GM18867 (cell line): ENCODE results near the gene PTPRN2.
"Not testable (repeated sequence)": the region's sequence is repeated elsewhere in the genome, so short reads cannot be mapped to it uniquely, and the experiment has no call there.

ENCODE experiments used
- ATAC-seq: cut with Tn5 transposase; IDR thresholded peaks from one replicate; pipeline ENCODE4 v1.9.1; 2021; ENCODE audit warnings: mild to moderate bottlenecking, moderate library complexity; ENCODE audit not compliant: unreplicated experiment

PTPRN2 gene

DNA sequence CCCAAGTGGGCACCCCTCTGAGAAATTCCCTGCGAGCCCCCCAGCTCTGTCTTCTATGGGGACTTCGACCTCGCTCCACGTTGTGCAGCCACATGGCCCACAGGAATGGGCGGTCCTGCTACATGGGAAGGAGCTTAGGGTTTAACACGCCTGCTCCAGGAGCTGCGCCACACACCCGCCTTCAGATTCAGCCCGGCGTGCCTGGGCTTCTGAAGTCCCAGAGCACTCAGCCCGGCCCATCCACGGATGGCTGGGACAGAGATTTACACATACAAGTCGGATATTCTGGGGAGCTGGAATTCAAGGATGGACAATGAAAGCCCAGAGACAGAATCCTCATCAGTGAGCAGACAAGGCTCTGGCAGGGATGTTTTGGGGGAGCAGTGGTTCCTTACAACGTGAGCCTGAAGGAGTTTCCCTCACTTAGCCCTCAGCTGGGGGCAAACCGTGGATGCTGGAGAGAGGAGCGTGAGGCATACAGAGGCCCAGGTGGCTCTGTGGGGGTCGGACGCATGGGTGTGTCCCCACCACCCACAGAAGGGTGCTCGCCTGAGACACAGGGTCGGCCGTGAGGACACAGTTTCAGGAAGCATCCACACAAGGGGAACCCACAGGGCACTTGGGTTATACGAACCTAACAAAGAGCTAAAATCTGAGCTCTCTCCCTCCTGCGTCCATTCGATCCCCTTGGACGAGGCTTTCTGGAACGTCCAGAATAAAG, 877.9 kb downstream of the PTPRN2 start:
- no peak for ATAC-seq

DNA sequence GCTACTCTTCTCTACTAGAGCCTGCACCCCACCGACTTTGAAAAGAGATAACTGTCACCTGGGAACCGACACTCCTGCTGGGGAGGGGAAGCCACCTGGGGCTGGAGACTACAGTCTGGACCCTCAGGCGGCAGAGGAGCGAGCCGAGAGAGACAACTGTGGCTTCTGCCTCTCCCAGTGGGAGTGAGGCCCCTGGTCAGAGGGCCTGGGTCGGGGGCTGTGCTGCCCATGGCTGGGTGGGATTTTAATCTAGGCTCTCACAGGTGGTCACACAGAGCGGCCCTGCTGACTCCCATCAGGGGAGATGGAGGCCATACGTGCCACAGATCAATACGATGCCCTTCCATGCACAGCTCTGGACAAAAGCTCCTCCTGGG, 878.7 kb downstream of the PTPRN2 start:
- no peak for ATAC-seq

DNA sequence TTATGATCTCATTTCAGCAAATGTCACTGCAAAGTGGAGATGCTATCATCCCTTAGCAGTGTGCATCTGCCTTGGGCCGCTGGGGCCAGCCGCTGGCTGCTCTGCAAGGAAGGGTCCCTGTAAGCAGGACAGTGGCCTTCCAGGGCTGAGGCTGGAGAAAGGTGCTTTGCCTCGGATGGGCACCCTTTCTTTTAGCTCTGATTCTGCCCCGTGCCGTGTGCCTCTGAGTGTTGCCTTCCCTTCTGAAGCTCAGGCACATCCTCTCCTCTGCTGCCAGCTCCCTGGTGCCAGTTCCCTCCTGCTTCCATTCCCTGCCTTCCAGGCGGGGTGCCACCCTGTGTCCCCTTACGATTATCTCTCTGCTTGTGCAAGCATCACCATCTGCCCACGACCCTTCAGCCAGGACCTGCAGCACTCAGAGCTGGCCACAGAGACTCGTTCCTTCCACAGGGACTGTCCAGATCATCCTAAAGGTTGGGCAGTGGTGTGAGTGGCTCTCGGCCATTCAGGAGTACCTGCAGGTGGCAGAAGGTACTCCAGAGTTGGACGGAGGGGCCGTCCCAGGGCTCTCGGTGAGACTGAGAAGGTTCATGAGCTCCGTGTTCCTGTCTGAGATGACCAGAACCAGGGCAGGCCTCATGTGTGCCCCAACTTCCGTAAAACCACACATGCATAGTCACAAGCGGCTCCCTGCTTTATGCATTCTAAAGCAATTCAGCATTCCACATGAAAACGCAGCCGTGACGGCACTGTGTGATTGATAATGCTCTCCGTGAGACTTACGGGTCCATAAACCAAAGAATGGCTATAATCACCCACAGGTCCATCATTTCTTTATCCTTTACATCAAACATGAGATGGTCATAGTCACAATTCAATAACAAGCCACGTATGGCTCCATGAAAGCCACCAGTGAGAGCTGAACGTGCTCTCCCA, 879.4 kb downstream of the PTPRN2 start:
- ATAC-seq: no peak

DNA sequence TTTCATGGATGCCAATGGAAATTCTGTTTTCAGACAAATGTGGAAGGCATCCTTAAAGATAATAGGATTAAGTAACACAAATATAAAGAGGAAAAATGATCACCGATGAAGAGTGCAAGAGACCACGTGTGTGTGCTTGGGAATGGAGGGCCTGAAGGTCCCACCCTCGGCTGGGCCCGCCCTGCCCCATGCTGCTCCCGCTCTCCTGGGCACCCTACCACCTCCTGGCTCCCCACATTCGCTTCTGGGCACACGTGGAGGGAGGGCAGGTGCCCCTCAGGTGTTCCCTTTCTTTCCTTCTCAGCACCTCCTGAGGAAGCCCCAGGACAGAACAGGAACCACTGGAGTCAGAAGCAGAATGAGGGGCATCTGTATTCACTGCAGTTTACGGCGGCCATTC, 883.3 kb downstream of the PTPRN2 start:
- ATAC-seq: no peak

DNA sequence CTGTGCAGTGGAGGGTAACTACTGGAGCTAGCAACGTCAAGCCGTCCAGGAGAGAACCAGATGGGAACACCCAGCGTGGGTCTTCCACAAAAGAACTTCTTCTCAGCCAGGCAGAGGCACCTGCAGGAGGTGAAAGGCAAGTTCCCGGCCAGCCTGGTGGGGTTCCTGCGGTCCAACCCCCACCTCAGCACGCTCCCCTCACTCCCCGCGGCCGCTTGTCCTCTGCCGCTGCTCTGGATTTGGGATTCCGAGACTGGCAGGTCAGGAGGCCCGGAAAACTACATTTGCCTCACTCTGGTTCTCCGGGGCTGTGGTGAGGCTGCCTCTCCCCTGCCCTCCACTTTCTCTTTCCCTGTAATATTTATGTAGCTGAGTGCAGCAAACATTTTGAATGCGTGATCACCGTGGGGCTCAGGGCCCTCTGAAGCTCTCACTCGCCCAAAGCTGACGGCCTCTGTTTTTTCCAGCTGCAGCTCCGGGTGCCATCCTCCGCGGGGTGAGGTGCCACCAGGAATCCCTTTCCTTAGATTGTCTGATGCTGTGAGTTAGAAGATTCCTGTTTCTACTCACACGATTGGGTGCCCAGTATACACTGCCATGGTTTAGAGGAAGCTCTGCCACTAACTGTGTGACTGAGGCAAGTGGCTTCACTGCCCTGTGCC, 884.0 kb downstream of the PTPRN2 start:
- no peak for ATAC-seq

DNA sequence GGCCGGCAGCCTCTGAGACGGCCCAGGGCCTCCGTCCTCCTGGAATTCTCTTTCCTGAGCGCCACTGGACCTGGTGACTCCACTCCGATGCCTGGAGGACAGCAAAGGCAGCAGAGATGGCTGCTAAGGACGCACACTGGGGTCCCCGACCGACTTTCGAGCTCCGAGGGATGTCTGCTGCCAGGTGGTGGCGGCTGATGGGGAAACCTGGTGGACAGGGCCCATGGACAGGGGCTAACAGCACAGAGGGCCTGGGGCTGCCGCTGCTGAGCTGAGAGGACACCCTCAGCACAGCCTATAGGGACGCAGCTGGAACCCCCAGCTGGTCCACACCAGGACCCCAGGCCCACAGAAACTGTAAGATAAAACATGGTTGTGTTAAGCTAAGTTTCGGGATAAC, 884.5 kb downstream of the PTPRN2 start:
- no peak for ATAC-seq

DNA sequence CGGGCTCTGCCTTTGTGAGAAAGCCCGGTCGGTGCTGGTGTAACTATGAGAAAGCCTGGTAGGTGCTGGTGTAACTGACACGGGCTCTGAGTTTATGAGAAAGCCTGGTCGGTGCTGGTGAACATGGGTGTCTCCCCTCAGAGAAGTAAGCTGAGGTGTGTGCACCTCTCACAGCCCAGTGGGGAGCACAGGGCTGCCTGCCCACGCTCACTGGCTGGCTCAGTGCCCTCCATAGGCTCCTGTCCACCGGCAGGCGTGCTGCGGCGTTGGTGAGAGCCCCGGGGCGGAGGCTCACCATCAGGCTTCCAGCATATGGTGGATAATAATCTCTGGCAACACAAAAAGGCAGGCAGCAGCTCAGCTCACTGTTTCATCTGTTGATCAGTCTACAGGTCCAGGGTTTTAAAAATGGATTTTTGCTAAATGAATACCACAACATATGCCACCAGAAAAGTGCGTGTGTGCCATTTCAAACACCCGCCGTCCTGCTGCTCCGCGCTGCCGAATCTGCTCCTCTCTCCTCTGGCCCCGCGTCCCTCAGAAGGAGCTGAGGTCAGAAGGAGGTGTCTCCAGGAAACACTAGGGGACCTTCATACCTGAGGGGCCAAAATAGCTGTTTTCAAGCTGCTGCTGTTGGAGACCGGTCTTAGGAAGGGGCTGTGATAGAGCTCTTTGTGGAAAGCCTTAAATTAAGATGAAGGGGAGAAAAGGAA, 885.2 kb downstream of the PTPRN2 start:
- ATAC-seq: no peak

DNA sequence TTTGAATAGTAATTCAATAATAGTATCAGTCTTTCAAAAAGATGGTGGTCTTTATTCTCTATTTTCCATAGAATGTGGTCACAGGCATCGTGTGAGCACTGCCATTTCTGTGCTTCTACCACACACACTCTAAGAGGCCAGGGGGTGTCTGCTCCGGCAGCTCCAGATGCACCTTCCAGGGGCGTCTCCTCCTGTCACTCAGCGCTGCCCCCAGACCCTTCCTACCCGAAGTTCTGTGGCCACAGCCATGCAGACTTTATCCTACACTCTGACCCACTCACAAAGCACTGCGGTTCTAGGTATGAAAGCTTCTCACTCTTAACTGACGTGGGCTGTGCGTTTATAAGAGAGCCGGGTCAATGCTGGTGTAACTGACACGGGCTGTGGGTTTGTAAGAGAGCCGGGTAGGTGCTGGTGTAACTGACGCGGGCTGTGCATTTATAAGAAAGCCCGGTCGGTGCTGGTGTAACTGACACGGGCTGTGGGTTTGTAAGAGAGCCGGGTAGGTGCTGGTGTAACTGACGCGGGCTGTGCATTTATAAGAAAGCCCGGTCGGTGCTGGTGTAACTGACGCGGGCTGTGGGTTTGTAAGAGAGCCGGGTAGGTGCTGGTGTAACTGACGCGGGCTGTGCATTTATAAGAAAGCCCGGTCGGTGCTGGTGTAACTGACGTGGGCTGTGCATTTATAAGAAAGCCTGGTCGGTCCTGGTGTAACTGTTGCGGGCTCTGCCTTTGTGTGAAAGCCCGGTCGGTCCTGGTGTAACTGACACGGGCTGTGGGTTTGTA, 886.0 kb downstream of the PTPRN2 start:
- ATAC-seq: not testable (repeated sequence)

DNA sequence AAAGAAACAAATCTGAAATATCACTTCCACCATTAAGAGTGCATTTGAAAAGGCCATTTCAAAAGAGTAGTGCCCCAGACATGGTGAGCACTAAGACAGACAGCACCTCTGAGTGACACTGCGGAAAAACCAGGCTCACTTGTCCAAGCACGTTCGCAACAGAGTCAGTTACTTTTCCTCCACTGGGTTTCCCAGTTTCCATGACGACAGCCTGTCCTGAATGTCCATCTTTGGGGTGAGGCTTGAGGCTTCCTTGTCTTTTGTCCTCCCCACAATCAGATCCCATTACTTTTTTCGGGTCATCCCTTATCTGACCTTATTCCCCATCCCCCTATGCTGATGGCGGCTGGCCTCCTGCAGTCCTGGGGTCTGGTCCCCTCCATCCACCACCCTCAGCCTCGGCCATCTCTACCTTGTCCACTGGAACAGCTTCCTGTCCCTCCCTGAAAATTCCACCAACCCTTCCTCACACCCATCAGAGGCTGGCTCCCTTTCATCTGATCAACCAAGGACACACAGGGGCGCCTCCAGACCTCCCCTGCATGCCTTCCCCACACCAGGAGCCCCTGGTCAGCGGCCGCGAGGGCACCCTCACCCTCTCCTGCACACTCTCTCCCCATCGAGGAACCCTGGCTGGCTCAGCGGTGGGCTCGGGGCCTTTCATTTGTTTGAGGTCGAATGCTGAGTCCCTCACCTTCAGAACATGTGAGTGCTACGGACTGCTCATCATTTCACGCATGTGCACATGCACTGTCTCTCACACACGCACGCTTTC, 887.2 kb downstream of the PTPRN2 start:
- ATAC-seq: no peak

DNA sequence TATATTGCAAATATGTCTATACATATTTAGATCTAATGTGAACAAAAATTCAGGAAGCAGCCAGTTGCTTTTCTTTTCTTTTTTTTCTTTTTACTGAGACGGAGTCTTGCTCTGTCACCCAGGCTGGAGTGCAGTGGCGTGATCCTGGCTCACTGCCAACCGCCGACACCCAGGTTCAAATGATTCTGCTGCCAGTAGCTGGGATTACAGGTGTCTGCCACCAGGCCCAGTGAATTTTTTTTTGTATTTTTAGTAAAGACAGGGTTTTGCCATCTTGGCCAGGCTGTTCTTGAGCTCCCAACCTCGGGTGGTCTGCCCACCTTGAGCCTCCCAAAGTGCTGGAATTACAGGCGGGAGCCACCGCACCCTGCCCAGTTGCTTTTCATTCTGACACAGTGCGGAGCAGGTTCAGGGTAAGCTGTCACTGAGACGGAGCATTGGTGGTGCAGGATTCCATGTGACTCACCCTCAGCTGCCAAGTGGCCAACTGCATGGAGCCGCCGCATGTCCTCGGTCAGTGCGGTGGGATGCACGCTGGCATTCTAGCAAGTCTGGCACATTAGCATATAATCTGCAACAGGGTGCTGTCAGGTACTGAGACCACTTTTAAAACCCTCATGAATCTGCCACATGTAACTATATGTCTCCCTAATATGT, 888.1 kb downstream of the PTPRN2 start:
- no peak for ATAC-seq

DNA sequence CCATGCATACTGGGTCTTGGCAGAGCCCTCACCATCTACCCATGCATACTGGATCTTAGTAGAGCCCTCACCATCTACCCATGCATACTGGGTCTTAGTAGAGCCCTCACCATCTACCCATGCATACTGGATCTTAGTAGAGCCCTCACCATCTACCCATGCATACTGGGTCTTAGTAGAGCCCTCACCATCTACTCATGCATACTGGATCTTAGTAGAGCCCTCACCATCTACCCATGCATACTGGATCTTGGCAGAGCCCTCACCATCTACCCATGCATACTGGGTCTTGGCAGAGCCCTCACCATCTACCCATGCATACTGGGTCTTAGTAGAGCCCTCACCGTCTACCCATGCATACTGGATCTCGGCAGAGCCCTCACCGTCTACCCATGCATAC, 890.3 kb downstream of the PTPRN2 start:
- ATAC-seq: not testable (repeated sequence)

DNA sequence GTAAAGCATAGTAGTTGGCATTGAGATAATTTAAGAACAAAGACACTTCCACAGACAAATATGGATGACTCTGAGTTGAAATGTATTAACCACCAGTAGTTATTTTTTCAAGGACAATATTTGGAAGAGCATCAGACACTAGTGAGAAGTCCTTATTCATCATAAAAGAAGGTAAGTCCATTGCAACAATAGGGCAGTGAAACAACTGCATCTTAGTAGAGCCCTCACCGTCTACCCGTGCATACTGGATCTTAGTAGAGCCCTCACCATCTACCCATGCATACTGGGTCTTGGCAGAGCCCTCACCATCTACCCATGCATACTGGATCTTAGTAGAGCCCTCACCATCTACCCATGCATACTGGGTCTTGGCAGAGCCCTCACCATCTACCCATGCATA, 892.0 kb downstream of the PTPRN2 start:
- ATAC-seq: not testable (repeated sequence)

DNA sequence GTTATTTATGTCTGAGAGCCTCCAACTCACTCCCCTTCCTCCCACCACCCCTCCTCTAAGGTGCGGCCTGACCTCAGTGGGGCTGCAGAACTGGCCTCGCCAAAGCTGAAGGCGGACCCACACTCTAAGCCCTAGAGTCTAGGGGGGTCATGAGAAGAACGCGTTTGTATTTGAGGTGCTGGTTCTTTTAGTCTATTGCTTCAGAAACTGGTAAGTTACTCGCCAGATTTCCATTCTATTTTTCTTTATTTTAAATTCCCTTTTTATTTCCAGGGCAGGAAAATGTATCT, 893.3 kb downstream of the PTPRN2 start:
- no peak for ATAC-seq

DNA sequence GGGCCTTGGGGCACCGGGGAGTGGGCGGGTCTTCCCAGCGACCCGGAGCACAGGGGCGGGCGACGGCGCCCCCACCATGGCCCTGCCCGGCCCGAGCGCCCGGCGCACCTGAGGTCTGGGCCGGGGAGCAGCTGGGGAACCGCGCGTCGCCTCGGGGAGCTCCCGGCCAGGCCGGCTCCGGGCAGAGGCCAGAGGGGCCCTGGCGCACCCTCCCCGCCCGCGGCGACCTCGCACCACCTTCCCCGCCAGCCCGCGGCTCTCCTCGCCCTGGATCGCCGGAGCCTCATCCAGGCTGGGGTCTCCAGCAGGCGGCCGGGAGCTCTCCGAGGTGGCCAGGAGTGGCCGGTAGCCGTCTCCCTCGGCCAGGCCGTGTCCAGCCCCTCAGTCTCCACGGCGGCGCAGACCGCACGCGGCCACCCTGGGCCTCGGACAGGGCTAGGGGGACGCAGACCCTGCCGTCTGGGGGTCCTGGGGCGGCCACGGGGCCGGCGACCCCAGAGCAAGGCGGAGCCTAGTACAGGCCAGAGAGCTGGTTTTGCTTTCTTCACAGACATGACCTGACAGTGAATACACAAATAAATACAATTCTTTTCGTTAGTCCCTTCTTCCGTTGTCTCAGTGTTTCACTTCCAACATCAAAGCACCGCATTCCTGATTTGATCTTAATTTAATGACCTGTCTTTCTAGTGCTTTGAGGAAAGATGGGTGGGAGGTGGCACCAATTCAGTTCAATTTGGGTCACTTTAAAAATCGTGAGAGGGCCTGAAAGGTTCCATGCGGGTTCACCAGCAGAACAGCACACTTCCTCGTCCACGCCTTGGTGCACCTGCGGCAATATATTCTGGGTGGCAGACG, 893.9 kb downstream of the PTPRN2 start:
- no peak for ATAC-seq

DNA sequence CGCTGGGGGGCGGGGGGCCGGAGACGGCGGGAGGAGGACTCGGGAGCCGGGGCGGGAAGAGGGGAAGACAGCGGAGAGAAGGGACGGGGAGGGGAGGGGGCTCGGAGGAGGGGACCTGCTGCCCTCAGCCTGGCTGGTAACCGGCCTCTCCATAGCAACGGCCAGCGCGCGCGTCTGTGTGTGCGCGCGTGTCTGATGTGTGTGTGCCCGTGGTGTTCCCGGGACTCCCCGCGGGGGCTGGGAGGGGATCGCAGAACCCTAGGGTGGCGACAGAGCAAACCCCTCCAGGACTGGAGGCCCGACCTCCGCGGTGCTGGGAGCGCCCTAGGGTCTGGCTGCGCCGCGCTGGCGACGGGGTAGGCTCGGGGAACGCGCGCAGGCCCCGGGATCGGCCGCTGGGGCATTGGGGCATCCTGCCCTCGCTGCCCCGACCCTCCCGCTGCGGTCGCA, 894.5 kb downstream of the PTPRN2 start:
- ATAC-seq: no peak

DNA sequence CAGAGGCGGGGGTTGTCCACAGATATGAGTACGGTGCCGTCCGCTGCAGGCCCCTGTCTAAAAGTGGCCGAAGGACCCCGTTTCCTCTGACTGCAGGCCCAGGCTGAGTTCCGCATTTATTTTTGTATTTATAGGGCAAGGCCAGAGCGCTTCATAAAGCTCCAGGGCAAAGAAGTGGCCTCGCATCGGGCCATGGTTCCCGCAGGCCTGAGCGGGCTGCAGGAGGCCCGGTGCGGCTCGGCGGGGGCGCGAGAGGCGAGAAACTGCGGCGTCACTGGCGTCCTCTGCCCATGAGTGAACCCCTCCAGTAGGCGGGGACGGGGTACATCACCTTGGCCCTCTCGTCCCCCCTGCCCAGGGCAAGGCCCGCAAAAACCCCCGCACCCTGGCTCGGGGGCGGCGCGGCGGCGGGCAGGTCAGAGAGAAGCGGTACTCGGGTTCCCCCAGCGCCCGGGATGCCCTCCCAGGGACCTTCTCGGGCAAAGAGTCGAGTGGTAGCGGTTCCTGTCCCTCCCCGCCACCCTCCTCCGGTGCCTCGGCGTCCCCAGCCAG, 895.1 kb downstream of the PTPRN2 start:
- ATAC-seq: no peak

DNA sequence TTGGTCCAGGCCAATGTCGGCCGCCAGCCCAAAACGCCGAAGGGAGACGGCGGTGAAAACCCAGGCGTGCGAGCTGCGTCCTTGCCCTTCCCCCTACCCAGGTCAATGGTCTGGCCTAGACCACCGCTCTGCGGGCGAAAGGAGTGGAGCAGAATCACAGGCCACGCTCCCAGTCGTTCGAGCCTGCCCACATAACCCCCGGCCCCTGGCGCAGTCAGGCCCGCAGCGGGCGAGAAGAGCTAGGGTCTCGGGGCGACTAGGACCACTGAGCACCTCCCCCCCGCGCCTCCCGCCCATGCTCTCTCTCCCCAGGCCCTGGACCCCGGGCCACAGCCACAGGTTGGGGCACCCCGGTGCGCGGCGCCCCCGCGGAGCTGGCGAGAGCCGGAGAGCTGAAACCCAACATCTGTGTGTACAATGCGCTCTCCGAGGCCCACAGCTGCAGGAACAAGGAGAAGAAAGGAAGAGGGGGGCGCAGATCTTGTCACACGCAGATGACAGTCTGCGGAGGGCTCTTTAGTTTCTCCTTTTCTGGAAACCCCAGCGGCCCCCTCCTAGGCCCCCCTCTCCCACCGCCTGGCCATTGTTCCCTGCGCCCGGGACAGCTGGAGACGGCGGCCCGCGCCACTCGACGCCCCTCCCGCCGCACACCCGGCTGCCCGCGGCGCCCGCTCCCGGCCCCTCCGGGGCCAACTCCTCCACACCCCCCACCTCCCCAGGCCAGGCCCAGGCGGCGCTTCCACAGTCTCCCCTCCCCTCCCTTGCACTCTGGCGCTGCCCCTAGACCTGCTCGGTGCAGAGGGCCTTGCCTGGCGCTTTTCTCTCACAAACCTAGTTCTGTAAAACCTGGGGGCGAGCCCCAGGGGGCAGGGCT, 895.8 kb downstream of the PTPRN2 start:
- no peak for ATAC-seq
